MCF 10A (cell line): ENCODE measurements around the gene AKAP13. TPM values are rescaled to one million over a fixed set of nuclear protein-coding genes. Genes with fewer than 3 reads are reported as not detected.

Experiments used
- BruUV-seq: library from RNA; stranded (reverse); fragments of 400-500 nt; replicated peaks from 2 replicates; lab custom pipeline; 2021; lab: Mats Ljungman, UMichigan
- CTCF ChIA-PET: fragments of 300-600 bp; sonication (Branson Sonifier 250); formaldehyde crosslinking; extraction: SDS; loops from one replicate; lab custom pipeline; 2021; ENCODE audit warnings: antibody characterized with exemption, inconsistent platforms; lab: Yijun Ruan, JAX
- POLR2A ChIA-PET: fragments of 300-600, 350-650 bp; sonication (Branson Sonifier 250); formaldehyde crosslinking; extraction: SDS; loops from one replicate; lab custom pipeline; 2020; ENCODE audit warnings: antibody characterized with exemption, inconsistent platforms; lab: Yijun Ruan, JAX
- DNase-seq: peaks from one replicate; pipeline ENCODE4 v3.0.0-alpha.2; 2018; ENCODE audit not compliant: unreplicated experiment
- H3K27ac Mint-ChIP-seq: one replicate; pipeline ENCODE4 v1.8.0; 2022; ENCODE audit warnings: mild to moderate bottlenecking, low read depth, mixed read lengths; ENCODE audit not compliant: unreplicated experiment
- H3K27me3 Mint-ChIP-seq: one replicate; pipeline ENCODE4 v1.8.0; 2022; ENCODE audit warnings: mixed read lengths; ENCODE audit not compliant: insufficient read depth, unreplicated experiment
- H3K36me3 Mint-ChIP-seq: one replicate; pipeline ENCODE4 v1.8.0; 2022; ENCODE audit warnings: mild to moderate bottlenecking, moderate library complexity, mixed read lengths; ENCODE audit not compliant: insufficient read depth, unreplicated experiment
- H3K4me1 Mint-ChIP-seq: one replicate; pipeline ENCODE4 v1.8.0; 2022; ENCODE audit warnings: mixed read lengths; ENCODE audit not compliant: insufficient read depth, unreplicated experiment
- H3K4me3 Mint-ChIP-seq: one replicate; pipeline ENCODE4 v1.8.0; 2022; ENCODE audit warnings: mild to moderate bottlenecking, moderate library complexity, mixed read lengths; ENCODE audit not compliant: unreplicated experiment
- H3K9me3 Mint-ChIP-seq: one replicate; pipeline ENCODE4 v1.8.0; 2022; ENCODE audit warnings: mixed read lengths; ENCODE audit not compliant: unreplicated experiment
- CTCF ChIP-seq: fragments of 200-600 bp; IDR thresholded peaks from one replicate; pipeline ENCODE4 v1.8.0; 2022; ENCODE audit warnings: antibody characterized with exemption, mild to moderate bottlenecking; ENCODE audit not compliant: unreplicated experiment
- intact Hi-C: fragments of 100-400 bp; cut with micrococcal nuclease; formaldehyde crosslinking; loops from 2 replicates; pipeline ENCODE4 v1.14.1; 2022
- total RNA-seq: library from RNA; stranded (reverse); gene quantifications from 2 replicates; pipeline ENCODE4 v1.2.3, GENCODE V29; 2022

The AKAP13 gene
- total RNA-seq, 1 experiment from 2014 or later, result 65.7 TPM

- peaks cover 65% of the 10 kb centered on the region for H3K36me3 Mint-ChIP-seq
- no peak for TF ChIP-seq CTCF
- ChIA-PET POLR2A (no interaction called here), CTCF (interaction anchor here (0.6 to 2.2 kb wide), 4 partner anchors 9 to 90 kb away, joined by 3 to 10 read pairs (median 4); no protein-coding TSS in a partner anchor)
- BruUV-seq, result no TSS peak
- H3K9me3 Mint-ChIP-seq, result no peaks in the 10 kb centered on the region
- H3K4me1 Mint-ChIP-seq, result peaks cover 24% of the 10 kb centered on the region
- H3K27me3 Mint-ChIP-seq, result no peaks in the 10 kb centered on the region
- no peak overlapping the region for H3K4me3 Mint-ChIP-seq
- intact Hi-C loops, result no loop called here
- H3K27ac Mint-ChIP-seq, result no peak overlapping the region
- no peak for DNase-seq
Observed at GRCh38 chr15:85750319-85751290, 370.2 kb downstream of the AKAP13 start.

DNA sequence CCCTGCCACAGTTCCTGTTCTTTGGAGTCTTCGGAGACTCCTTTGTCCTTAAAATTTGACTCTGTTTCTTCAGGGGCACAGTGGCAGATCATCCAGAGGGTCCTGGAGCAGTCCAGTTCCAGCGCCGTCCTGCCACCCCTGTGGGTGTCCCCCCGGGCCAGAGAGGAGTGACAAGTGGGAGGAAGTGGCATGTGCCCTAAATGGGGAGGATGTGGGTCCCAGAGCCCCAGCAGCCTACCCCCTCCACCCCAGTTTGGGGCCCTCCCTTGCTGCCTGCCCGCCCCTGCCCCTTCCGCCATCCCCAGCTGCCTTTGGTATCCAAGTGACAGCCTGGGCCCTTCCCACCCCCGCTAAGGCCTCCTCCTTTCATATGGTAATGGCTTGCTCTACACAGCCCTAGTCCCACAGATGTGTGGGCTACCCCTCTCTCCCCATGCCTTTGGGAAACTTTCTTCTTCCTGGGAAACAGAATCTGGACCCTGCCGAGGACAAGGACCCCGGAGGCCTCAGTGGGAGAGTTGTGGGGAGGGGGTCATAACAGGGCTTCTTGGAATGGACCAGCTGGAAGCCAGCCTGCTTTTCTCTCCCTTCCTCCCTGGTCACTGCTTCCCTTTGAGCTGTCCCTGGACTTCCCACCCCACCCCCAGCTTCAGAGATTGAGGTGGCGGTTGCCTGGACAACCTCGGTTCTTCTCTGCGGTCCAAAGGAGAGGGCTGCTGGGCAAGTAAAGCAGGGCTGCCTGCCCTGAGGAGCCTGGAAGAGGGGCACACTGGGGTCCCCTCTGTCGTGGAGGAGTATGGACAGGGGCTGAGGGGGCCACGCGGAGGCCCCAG lies 371.1 kb downstream of the AKAP13 start:
- ChIA-PET CTCF (interaction anchor here (0.6 to 1.4 kb wide), 2 partner anchors 24 to 89 kb away, joined by 3 to 9 read pairs; no protein-coding TSS in a partner anchor), POLR2A (interaction anchor here (0.8 to 1.2 kb wide), 2 partner anchors 12 to 35 kb away, joined by 3 to 5 read pairs; no protein-coding TSS in a partner anchor)
- Mint-ChIP-seq H3K9me3 (no peaks in the 10 kb centered on the region), H3K27ac (no peak overlapping the region), H3K27me3 (no peaks in the 10 kb centered on the region), H3K36me3 (peaks cover 64% of the 10 kb centered on the region), H3K4me1 (peaks cover 24% of the 10 kb centered on the region), H3K4me3 (no peak overlapping the region)
- no TSS peak for BruUV-seq
- no peak for DNase-seq
- no peak for TF ChIP-seq CTCF
- intact Hi-C loops, result no loop called here

DNA sequence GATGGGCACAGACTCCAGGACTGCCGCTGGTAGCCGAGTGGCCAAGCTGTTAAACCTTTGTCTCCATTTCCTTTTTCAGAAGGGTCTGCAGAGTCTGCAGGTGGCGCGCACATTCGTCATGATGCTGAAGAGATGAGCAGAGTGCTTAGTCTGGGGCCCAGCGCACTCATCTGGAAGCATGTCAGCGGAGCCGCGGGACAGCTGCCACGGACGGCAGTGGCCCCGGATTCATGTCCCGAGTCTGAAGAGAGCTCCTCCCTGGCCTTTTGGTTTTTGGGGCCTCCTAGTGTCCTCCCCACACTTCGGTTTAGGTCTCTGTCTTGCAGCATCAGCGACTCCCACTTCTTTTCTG lies 371.7 kb downstream of the AKAP13 start:
- no peak overlapping the region for H3K27ac Mint-ChIP-seq
- CTCF ChIA-PET, result interaction anchor here (0.8 to 1.4 kb wide), 2 partner anchors 88 to 95 kb away, joined by 3 to 9 read pairs; no protein-coding TSS in a partner anchor
- TF ChIP-seq CTCF, result no peak
- BruUV-seq, result no TSS peak
- H3K4me1 Mint-ChIP-seq, result peaks cover 24% of the 10 kb centered on the region
- H3K4me3 Mint-ChIP-seq, result no peak overlapping the region
- no peaks in the 10 kb centered on the region for H3K27me3 Mint-ChIP-seq
- DNase-seq, result no peak
- H3K36me3 Mint-ChIP-seq, result peaks cover 58% of the 10 kb centered on the region
- POLR2A ChIA-PET, result interaction anchor here (0.8 to 1.2 kb wide), 3 partner anchors 11 to 34 kb away, joined by 3 to 5 read pairs (median 5); no protein-coding TSS in a partner anchor
- intact Hi-C loops, result no loop called here
- no peaks in the 10 kb centered on the region for H3K9me3 Mint-ChIP-seq
